ENCODE data around the gene AKAP13.
A peak's percentile ranks its signal among the peaks of the same experiment; 100 is the strongest.

The AKAP13 gene

DNA sequence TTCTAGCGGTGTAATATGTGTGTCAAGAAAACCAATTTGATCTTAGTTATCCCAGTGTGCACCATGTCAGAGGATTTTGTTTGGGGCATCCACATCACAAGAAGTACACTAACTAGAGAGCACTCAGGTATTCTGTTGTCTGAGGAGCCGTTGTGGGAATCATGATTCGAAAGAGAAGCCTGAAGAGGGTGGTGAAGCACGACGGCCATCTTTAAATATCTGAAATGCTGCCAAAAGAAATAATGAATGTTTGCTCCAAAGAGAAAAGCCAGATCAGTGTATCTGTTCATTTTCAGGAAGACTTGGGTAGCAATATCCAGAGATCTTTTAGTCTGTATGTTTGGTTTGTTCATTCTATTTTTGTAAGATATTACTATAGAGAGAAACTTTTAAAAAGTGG lies 233.7 kb downstream of the AKAP13 start:
- H3K4me2 ChIP-seq (ENCODE audit: insufficient read depth, low read length, poor library complexity, severe bottlenecking), result no peak overlapping the region
- no peak overlapping the region for H3K23ac ChIP-seq (ENCODE audit: low read depth, low read length, poor library complexity)
- no peak overlapping the region for H3K4me3 ChIP-seq (ENCODE audit: low read length in 2 of 2)
- H3K14ac ChIP-seq (ENCODE audit: low read length), result no peak overlapping the region
- no peak overlapping the region for H2BK12ac ChIP-seq (ENCODE audit: low read length)
- no peak overlapping the region for H2BK5ac ChIP-seq (ENCODE audit: low read length)
- WGBS, 2 donors (ENCODE audit: extremely low coverage in 2 of 2, insufficient read length in 2 of 2, insufficient replicate concordance in 1 of 2), result no CpG with 5 or more reads among the region's 5 CpGs
- H4K91ac ChIP-seq (ENCODE audit: low read depth, low read length, poor library complexity), result no peak overlapping the region
- no peaks in the 10 kb centered on the region for H3K9me3 ChIP-seq (replicated peaks in 1 of 2; ENCODE audit: control insufficient read depth in 2 of 2, insufficient read depth in 1 of 2, low read depth in 1 of 2, low read length in 2 of 2)
- no peak overlapping the region for H4K8ac ChIP-seq (ENCODE audit: low read depth, low read length)
- no peak overlapping the region for H2AK5ac ChIP-seq (ENCODE audit: low read depth, low read length)
- no peak overlapping the region for H2BK120ac ChIP-seq (ENCODE audit: low read depth, low read length)
- no peak overlapping the region for H2AFZ ChIP-seq (ENCODE audit: low read length)
- H3K4ac ChIP-seq (ENCODE audit: low read length), result no peak overlapping the region
- H3K27me3 ChIP-seq (ENCODE audit: control insufficient read depth in 3 of 3, insufficient read depth in 3 of 3, low read depth in 1 of 3, low read length in 3 of 3), result no peaks in the 10 kb centered on the region
- peaks cover 11 to 16% of the 10 kb centered on the region in 2 donors for H3K4me1 ChIP-seq (ENCODE audit: control insufficient read depth in 2 of 2, insufficient read depth in 1 of 2, low read depth in 1 of 2, low read length in 2 of 2)
- no peak overlapping the region for H2BK15ac ChIP-seq (ENCODE audit: low read length)
- H3K27ac ChIP-seq (replicated peaks; ENCODE audit: low read length), result no peak overlapping the region
- H3K18ac ChIP-seq (ENCODE audit: low read length), result no peak overlapping the region
- H3K36me3 ChIP-seq (replicated peaks in 1 of 2; ENCODE audit: control insufficient read depth in 2 of 2, insufficient read depth in 2 of 2, low read length in 2 of 2), result no peaks in the 10 kb centered on the region
- no peaks in the 10 kb centered on the region for H3K79me1 ChIP-seq (ENCODE audit: low read depth, low read length)
- H3K9ac ChIP-seq (ENCODE audit: low read depth, low read length, poor library complexity), result no peak overlapping the region
- DNase-seq (ENCODE audit: low spot score), result no peak

- Histone ChIP-seq H4K91ac (ENCODE audit: low read depth, low read length, poor library complexity) (no peak overlapping the region), H3K18ac (ENCODE audit: low read length) (no peak overlapping the region), H3K79me1 (ENCODE audit: low read depth, low read length) (no peaks in the 10 kb centered on the region), H2BK15ac (ENCODE audit: low read length) (no peak overlapping the region), H3K9me3 (replicated peaks in 1 of 2; ENCODE audit: control insufficient read depth in 2 of 2, insufficient read depth in 1 of 2, low read depth in 1 of 2, low read length in 2 of 2) (no peaks in the 10 kb centered on the region), H4K8ac (ENCODE audit: low read depth, low read length) (no peak overlapping the region), H3K4me1 (ENCODE audit: control insufficient read depth in 2 of 2, insufficient read depth in 1 of 2, low read depth in 1 of 2, low read length in 2 of 2) (peaks cover 21 to 32% of the 10 kb centered on the region in 2 donors), H3K4me2 (ENCODE audit: insufficient read depth, low read length, poor library complexity, severe bottlenecking) (no peak overlapping the region), H3K27ac (replicated peaks; ENCODE audit: low read length) (no peak overlapping the region), H2BK5ac (ENCODE audit: low read length) (no peak overlapping the region), H2AFZ (ENCODE audit: low read length) (no peak overlapping the region), H3K4me3 (ENCODE audit: low read length in 2 of 2) (no peak overlapping the region), H2BK12ac (ENCODE audit: low read length) (no peak overlapping the region), H3K4ac (ENCODE audit: low read length) (no peak overlapping the region), H2AK5ac (ENCODE audit: low read depth, low read length) (no peak overlapping the region), H3K36me3 (replicated peaks in 1 of 2; ENCODE audit: control insufficient read depth in 2 of 2, insufficient read depth in 2 of 2, low read length in 2 of 2) (no peaks in the 10 kb centered on the region), H3K14ac (ENCODE audit: low read length) (no peak overlapping the region), H2BK120ac (ENCODE audit: low read depth, low read length) (no peak overlapping the region), H3K23ac (ENCODE audit: low read depth, low read length, poor library complexity) (no peak overlapping the region), H3K27me3 (ENCODE audit: control insufficient read depth in 3 of 3, insufficient read depth in 3 of 3, low read depth in 1 of 3, low read length in 3 of 3) (no peaks in the 10 kb centered on the region), H3K9ac (ENCODE audit: low read depth, low read length, poor library complexity) (no peak overlapping the region)
- no peak for DNase-seq (ENCODE audit: low spot score)
Measured at GRCh38 chr15:85615930-85616329, 235.5 kb downstream of the AKAP13 start.

- Histone ChIP-seq H2BK15ac (ENCODE audit: low read length) (no peak overlapping the region), H4K91ac (ENCODE audit: low read depth, low read length, poor library complexity) (no peak overlapping the region), H3K23ac (ENCODE audit: low read depth, low read length, poor library complexity) (no peak overlapping the region), H3K14ac (ENCODE audit: low read length) (no peak overlapping the region), H3K79me1 (ENCODE audit: low read depth, low read length) (no peaks in the 10 kb centered on the region), H3K27me3 (ENCODE audit: control insufficient read depth in 3 of 3, insufficient read depth in 3 of 3, low read depth in 1 of 3, low read length in 3 of 3) (no peaks in the 10 kb centered on the region), H2AK5ac (ENCODE audit: low read depth, low read length) (no peak overlapping the region), H3K4me3 (ENCODE audit: low read length in 2 of 2) (no peak overlapping the region), H2BK5ac (ENCODE audit: low read length) (no peak overlapping the region), H2AFZ (ENCODE audit: low read length) (no peak overlapping the region), H4K8ac (ENCODE audit: low read depth, low read length) (no peak overlapping the region), H2BK120ac (ENCODE audit: low read depth, low read length) (no peak overlapping the region), H3K4ac (ENCODE audit: low read length) (no peak overlapping the region), H3K36me3 (replicated peaks in 1 of 2; ENCODE audit: control insufficient read depth in 2 of 2, insufficient read depth in 2 of 2, low read length in 2 of 2) (no peaks in the 10 kb centered on the region), H3K27ac (replicated peaks; ENCODE audit: low read length) (no peak overlapping the region), H3K4me1 (ENCODE audit: control insufficient read depth in 2 of 2, insufficient read depth in 1 of 2, low read depth in 1 of 2, low read length in 2 of 2) (peaks cover 22 to 35% of the 10 kb centered on the region in 2 donors), H3K4me2 (ENCODE audit: insufficient read depth, low read length, poor library complexity, severe bottlenecking) (no peak overlapping the region), H3K9ac (ENCODE audit: low read depth, low read length, poor library complexity) (no peak overlapping the region), H3K18ac (ENCODE audit: low read length) (no peak overlapping the region), H3K9me3 (replicated peaks in 1 of 2; ENCODE audit: control insufficient read depth in 2 of 2, insufficient read depth in 1 of 2, low read depth in 1 of 2, low read length in 2 of 2) (no peaks in the 10 kb centered on the region), H2BK12ac (ENCODE audit: low read length) (no peak overlapping the region)
- DNase-seq (ENCODE audit: low spot score), result no peak
Measured at GRCh38 chr15:85616549-85617110, 236.2 kb downstream of the AKAP13 start.

- no peak overlapping the region for H2AFZ ChIP-seq (ENCODE audit: low read length)
- no peaks in the 10 kb centered on the region for H3K9me3 ChIP-seq (replicated peaks in 1 of 2; ENCODE audit: control insufficient read depth in 2 of 2, insufficient read depth in 1 of 2, low read depth in 1 of 2, low read length in 2 of 2)
- WGBS, 2 donors (ENCODE audit: extremely low coverage in 2 of 2, insufficient read length in 2 of 2, insufficient replicate concordance in 1 of 2), result no CpG with 5 or more reads among the region's 1 CpG
- no peak overlapping the region for H3K23ac ChIP-seq (ENCODE audit: low read depth, low read length, poor library complexity)
- no peak overlapping the region for H3K14ac ChIP-seq (ENCODE audit: low read length)
- no peak overlapping the region for H2AK5ac ChIP-seq (ENCODE audit: low read depth, low read length)
- no peaks in the 10 kb centered on the region for H3K36me3 ChIP-seq (replicated peaks in 1 of 2; ENCODE audit: control insufficient read depth in 2 of 2, insufficient read depth in 2 of 2, low read length in 2 of 2)
- no peak overlapping the region for H4K91ac ChIP-seq (ENCODE audit: low read depth, low read length, poor library complexity)
- no peaks in the 10 kb centered on the region for H3K27me3 ChIP-seq (ENCODE audit: control insufficient read depth in 3 of 3, insufficient read depth in 3 of 3, low read depth in 1 of 3, low read length in 3 of 3)
- no peak overlapping the region for H2BK15ac ChIP-seq (ENCODE audit: low read length)
- no peak overlapping the region for H3K4ac ChIP-seq (ENCODE audit: low read length)
- no peak overlapping the region for H4K8ac ChIP-seq (ENCODE audit: low read depth, low read length)
- no peak overlapping the region for H3K18ac ChIP-seq (ENCODE audit: low read length)
- H3K4me3 ChIP-seq (ENCODE audit: low read length in 2 of 2), result no peak overlapping the region
- no peak overlapping the region for H3K4me2 ChIP-seq (ENCODE audit: insufficient read depth, low read length, poor library complexity, severe bottlenecking)
- H3K9ac ChIP-seq (ENCODE audit: low read depth, low read length, poor library complexity), result no peak overlapping the region
- no peak overlapping the region for H2BK5ac ChIP-seq (ENCODE audit: low read length)
- no peaks in the 10 kb centered on the region for H3K79me1 ChIP-seq (ENCODE audit: low read depth, low read length)
- no peak overlapping the region for H2BK120ac ChIP-seq (ENCODE audit: low read depth, low read length)
- no peak overlapping the region for H2BK12ac ChIP-seq (ENCODE audit: low read length)
- H3K4me1 ChIP-seq (ENCODE audit: control insufficient read depth in 2 of 2, insufficient read depth in 1 of 2, low read depth in 1 of 2, low read length in 2 of 2), result peaks cover 22 to 35% of the 10 kb centered on the region in 2 donors
- peak overlapping the region; percentile 43 for H3K27ac ChIP-seq (replicated peaks; ENCODE audit: low read length)
- no peak for DNase-seq (ENCODE audit: low spot score)
Measured at GRCh38 chr15:85618228-85618505, 237.8 kb downstream of the AKAP13 start.

Measured in neuronal stem cell (in vitro differentiated cells).